GM23338 (cell line): ENCODE measurements around the gene GRK5. TPM values are rescaled to one million over a fixed set of nuclear protein-coding genes. Genes with fewer than 3 reads are reported as not detected.

Experiments
- ATAC-seq: fragments of 200-7000 bp; cut with Tn5 transposase; 3 replicates; pipeline ENCODE4 v1.9.1; 2020
- DNase-seq: peaks from one replicate; pipeline ENCODE4 v3.0.0-alpha.2; 2015; ENCODE audit warnings: low spot score
- H2AFZ ChIP-seq: fragments of 200-600 bp; sonication (generic); 2 replicates; pipeline ENCODE4 v1.8.0; 2016; ENCODE audit warnings: antibody characterized with exemption, mild to moderate bottlenecking, moderate library complexity
- H3F3A ChIP-seq: fragments of 200-600 bp; sonication (generic); replicated peaks from 2 replicates; pipeline ENCODE4 v1.8.0; 2017; ENCODE audit warnings: antibody characterized with exemption, mixed run types, low read depth
- H3K27ac ChIP-seq: fragments of 200-600 bp; sonication (generic); 2 replicates; pipeline ENCODE4 v1.6.1; 2016; ENCODE audit warnings: low read depth
- H3K27me3 ChIP-seq: fragments of 200-600 bp; sonication (generic); 2 replicates; pipeline ENCODE4 v1.8.0; 2016; ENCODE audit warnings: mild to moderate bottlenecking, mixed run types, moderate library complexity; ENCODE audit not compliant: insufficient read depth
- H3K36me3 ChIP-seq: fragments of 200-600 bp; sonication (generic); 2 replicates; pipeline ENCODE4 v1.8.0; 2016; ENCODE audit warnings: mild to moderate bottlenecking; ENCODE audit not compliant: insufficient read depth
- H3K4me1 ChIP-seq: fragments of 200-600 bp; sonication (generic); 2 replicates; pipeline ENCODE4 v1.8.0; 2016; ENCODE audit warnings: mild to moderate bottlenecking, moderate library complexity; ENCODE audit not compliant: insufficient read depth
- H3K4me2 ChIP-seq: fragments of 200-600 bp; sonication (generic); 2 replicates; pipeline ENCODE4 v1.7.1; 2017; ENCODE audit warnings: mixed run types
- H3K4me3 ChIP-seq: fragments of 200-600 bp; sonication (generic); 2 replicates; pipeline ENCODE4 v1.6.1; 2016; ENCODE audit warnings: mixed run types
- H3K79me2 ChIP-seq: fragments of 200-600 bp; sonication (generic); replicated peaks from 2 replicates; pipeline ENCODE4 v1.8.0; 2017; ENCODE audit warnings: mild to moderate bottlenecking; ENCODE audit not compliant: insufficient read depth
- H3K9me2 ChIP-seq: fragments of 200-600 bp; sonication (generic); 2 replicates; pipeline ENCODE4 v1.8.0; 2017; ENCODE audit not compliant: insufficient read depth
- H4K20me1 ChIP-seq: fragments of 200-600 bp; sonication (generic); replicated peaks from 2 replicates; pipeline ENCODE4 v1.8.0; 2017; ENCODE audit warnings: mild to moderate bottlenecking; ENCODE audit not compliant: insufficient read depth
- H3K27ac Mint-ChIP-seq: 2 replicates; pipeline ENCODE4 v1.8.0; 2020; ENCODE audit warnings: inconsistent platforms, mild to moderate bottlenecking, moderate library complexity, mixed read lengths
- H3K27me3 Mint-ChIP-seq: 3 replicates; pipeline ENCODE4 v1.8.0; 2022; ENCODE audit warnings: low read depth, mild to moderate bottlenecking, moderate library complexity, mixed read lengths, inconsistent platforms; ENCODE audit not compliant: insufficient read depth, poor library complexity
- H3K36me3 Mint-ChIP-seq: 3 replicates; pipeline ENCODE4 v1.8.0; 2021; ENCODE audit warnings: low read depth, mild to moderate bottlenecking, inconsistent platforms, moderate library complexity, mixed read lengths
- H3K4me1 Mint-ChIP-seq: 3 replicates; pipeline ENCODE4 v1.8.0; 2020; ENCODE audit warnings: mild to moderate bottlenecking, inconsistent platforms, mixed read lengths
- H3K4me3 Mint-ChIP-seq: 3 replicates; pipeline ENCODE4 v1.8.0; 2021; ENCODE audit warnings: moderate library complexity, mild to moderate bottlenecking, inconsistent platforms, mixed read lengths
- H3K9me3 Mint-ChIP-seq: 3 replicates; pipeline ENCODE4 v1.8.0; 2020; ENCODE audit warnings: moderate library complexity, mild to moderate bottlenecking, inconsistent platforms, mixed read lengths
- CREB1 ChIP-seq: fragments of 250-450 bp; sonication (Bioruptor Pico); IDR thresholded peaks from 2 replicates; pipeline ENCODE4 v1.5.0; 2020; ENCODE audit warnings: low read depth, mild to moderate bottlenecking, moderate library complexity
- CTCF ChIP-seq, 2 experiments: fragments of 200-600 bp in 1 of 2; sonication (generic) in 1 of 2; conservative IDR thresholded peaks; 2 replicates each; pipeline versions ENCODE4 v1.5.1 to v1.6.1; 2016 to 2017; ENCODE audit warnings: antibody characterized with exemption in 2 of 2, low read depth in 2 of 2, mild to moderate bottlenecking in 2 of 2, moderate library complexity in 1 of 2
- EZH2phosphoT487 ChIP-seq: fragments of 200-600 bp; sonication (generic); IDR thresholded peaks from one replicate; pipeline ENCODE4 v1.8.1; 2018; ENCODE audit warnings: antibody characterized with exemption; ENCODE audit not compliant: unreplicated experiment
- JUNB ChIP-seq: IDR thresholded peaks from one replicate; pipeline ENCODE4 v1.6.1; 2016; ENCODE audit warnings: antibody characterized with exemption; ENCODE audit not compliant: unreplicated experiment
- NANOG ChIP-seq: IDR thresholded peaks from 2 replicates; pipeline ENCODE4 v1.6.1; 2016; ENCODE audit warnings: antibody characterized with exemption, borderline replicate concordance
- POLR2AphosphoS5 ChIP-seq: IDR thresholded peaks from 2 replicates; pipeline ENCODE4 v1.6.1; 2016; ENCODE audit warnings: antibody characterized with exemption, low read depth
- REST ChIP-seq: IDR thresholded peaks from one replicate; pipeline ENCODE4 v1.6.1; 2018; ENCODE audit warnings: antibody characterized with exemption; ENCODE audit not compliant: unreplicated experiment
- ZNF114 ChIP-seq: fragments of 250-450 bp; sonication (Bioruptor Pico); IDR thresholded peaks from 2 replicates; pipeline ENCODE4 v1.5.0; 2020; ENCODE audit warnings: mild to moderate bottlenecking, moderate library complexity
- ZNF331 ChIP-seq: fragments of 250-450 bp; sonication (Bioruptor Pico); IDR thresholded peaks from 2 replicates; pipeline ENCODE4 v1.5.0; 2020; ENCODE audit warnings: low read depth, mild to moderate bottlenecking, moderate library complexity
- ZNF462 ChIP-seq: fragments of 250-450 bp; sonication (Bioruptor Pico); IDR thresholded peaks from 2 replicates; pipeline ENCODE4 v1.5.0; 2020; ENCODE audit warnings: mild to moderate bottlenecking, moderate library complexity
- polyA plus RNA-seq: library from polyadenylated mRNA; unstranded; fragments of >200 nt; fragmentation: Nextera tagmentation; extraction: Ambion mirVana; gene quantifications from 2 replicates; pipeline ENCODE4 v1.2.1, GENCODE V29; 2016
- total RNA-seq: library from RNA; depleted of rRNA; stranded (reverse); fragments of >200 nt; shearing (Covaris generic); gene quantifications from 2 replicates; pipeline ENCODE4 v1.2.3, GENCODE V29; 2014

The GRK5 gene
- total and polyA plus RNA-seq, 2 experiments from 2014 or later, result 0.53 to 2.0 TPM

- no peak for TF ChIP-seq NANOG
- no peak for TF ChIP-seq CTCF (conservative IDR thresholded peaks at IDR 0.05; ENCODE audit: low read depth in 2 of 2)
- no peak for TF ChIP-seq JUNB
- TF ChIP-seq ZNF331 (CRISPR knock-in tag), result no peak
- TF ChIP-seq CREB1 (CRISPR knock-in tag), result no peak
Observed at GRCh38 chr10:119284679-119285096, 77.3 kb downstream of the GRK5 start (continued).

DNA sequence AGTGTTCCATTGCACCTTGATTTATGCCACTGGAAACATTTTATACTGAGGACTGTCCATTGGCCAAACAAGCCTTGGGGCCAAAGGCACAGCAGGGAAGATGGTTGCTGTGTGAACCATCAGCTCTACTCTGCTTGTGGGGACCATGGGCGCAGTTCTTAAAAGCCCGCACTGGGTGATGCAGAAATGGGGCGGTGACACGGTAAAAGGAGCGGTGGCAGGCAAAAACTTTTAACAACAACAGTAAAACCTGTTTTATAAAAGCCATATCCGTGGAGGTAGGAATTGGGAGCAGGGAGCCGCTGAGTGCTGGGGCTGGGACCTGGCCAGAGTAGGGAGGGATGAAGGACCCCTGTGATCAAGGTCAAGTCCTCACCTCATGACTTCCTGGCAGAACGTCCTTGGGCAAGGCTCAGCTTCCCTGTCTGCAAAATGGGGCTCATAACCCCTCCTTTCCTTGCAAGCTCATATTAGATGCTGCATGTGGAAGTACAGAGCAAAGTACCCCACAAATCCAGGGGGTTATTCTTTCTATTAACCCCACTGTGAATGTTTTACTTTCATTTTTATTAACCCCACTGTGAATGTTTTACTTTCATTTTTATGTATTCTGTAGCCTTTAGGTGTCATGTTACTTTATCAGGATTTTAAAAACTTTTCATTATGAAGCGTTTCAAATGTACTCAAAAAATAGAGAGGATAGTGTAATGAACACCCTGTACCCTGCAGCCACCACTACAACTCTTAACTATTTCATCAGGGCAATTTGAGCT lies 78.3 kb downstream of the GRK5 start:
- Mint-ChIP-seq H3K4me1 (peaks cover 21% of the 10 kb centered on the region), H3K4me3 (no peak overlapping the region), H3K9me3 (no peaks in the 10 kb centered on the region), H3K36me3 (no peaks in the 10 kb centered on the region; the same call in 2 of the 3 replicates), H3K27ac (no peak overlapping the region), H3K27me3 (peaks cover 6% of the 10 kb centered on the region)
- Histone ChIP-seq H3F3A (no peaks in the 10 kb centered on the region), H4K20me1 (no peaks in the 10 kb centered on the region), H3K27ac (no peak overlapping the region), H3K27me3 (no peaks in the 10 kb centered on the region), H3K36me3 (no peaks in the 10 kb centered on the region), H2AFZ (no peak overlapping the region), H3K79me2 (no peaks in the 10 kb centered on the region), H3K4me1 (no peaks in the 10 kb centered on the region), H3K4me3 (no peak overlapping the region), H3K4me2 (no peak overlapping the region), H3K9me2 (no peaks in the 10 kb centered on the region)
- DNase-seq (no peak), ATAC-seq (no peak)
- no peak for TF ChIP-seq NANOG
- TF ChIP-seq REST, result no peak
- TF ChIP-seq JUNB, result no peak
- TF ChIP-seq ZNF462 (CRISPR knock-in tag), result no peak
- no peak for TF ChIP-seq CTCF (conservative IDR thresholded peaks at IDR 0.05; ENCODE audit: low read depth in 2 of 2)
- TF ChIP-seq ZNF331 (CRISPR knock-in tag), result no peak
- no peak for TF ChIP-seq POLR2AphosphoS5
- TF ChIP-seq ZNF114 (CRISPR knock-in tag), result no peak
- TF ChIP-seq EZH2phosphoT487, result no peak
